GM18909 (cell line): Measurements from ENCODE around the gene GPATCH2.
"Not testable (repeated sequence)": the region's sequence is repeated elsewhere in the genome, so short reads cannot be mapped to it uniquely, and the experiment has no call there.

Source experiments
- ATAC-seq: cut with Tn5 transposase; IDR thresholded peaks from one replicate; pipeline ENCODE4 v1.9.1; 2021; ENCODE audit warnings: mild to moderate bottlenecking; ENCODE audit not compliant: unreplicated experiment, poor library complexity

Gene GPATCH2

GRCh38 chr1:217585577-217585976 is 45.3 kb downstream of the GPATCH2 start:
- ATAC-seq, result no peak

- ATAC-seq, result not testable (repeated sequence)
Observed at GRCh38 chr1:217584286-217584811, 46.5 kb downstream of the GPATCH2 start.

GRCh38 chr1:217577336-217577735 is 53.6 kb downstream of the GPATCH2 start:
- ATAC-seq, result no peak

- no peak for ATAC-seq
Observed at GRCh38 chr1:217574265-217574949, 56.5 kb downstream of the GPATCH2 start.

- no peak for ATAC-seq
Observed at GRCh38 chr1:217569021-217569420, 61.9 kb downstream of the GPATCH2 start.

GRCh38 chr1:217568200-217568599 is 62.7 kb downstream of the GPATCH2 start:
- ATAC-seq, result no peak

- ATAC-seq, result no peak
Observed at GRCh38 chr1:217564833-217565232, 66.1 kb downstream of the GPATCH2 start.

- ATAC-seq, result no peak
Observed at GRCh38 chr1:217564207-217564606, 66.7 kb downstream of the GPATCH2 start.

- no peak for ATAC-seq
Observed at GRCh38 chr1:217563179-217563578, 67.7 kb downstream of the GPATCH2 start.

- ATAC-seq, result no peak
Observed at GRCh38 chr1:217562229-217562878, 68.5 kb downstream of the GPATCH2 start.

- no peak for ATAC-seq
Observed at GRCh38 chr1:217561446-217561845, 69.4 kb downstream of the GPATCH2 start.

GRCh38 chr1:217554849-217555248 is 76.0 kb downstream of the GPATCH2 start:
- no peak for ATAC-seq

- no peak for ATAC-seq
Observed at GRCh38 chr1:217553949-217554509, 76.9 kb downstream of the GPATCH2 start.

GRCh38 chr1:217552339-217552951 is 78.4 kb downstream of the GPATCH2 start:
- ATAC-seq, result no peak

- peak; percentile 92 for ATAC-seq
Observed at GRCh38 chr1:217542837-217543236, 88.1 kb downstream of the GPATCH2 start.

GRCh38 chr1:217542136-217542777 is 88.6 kb downstream of the GPATCH2 start:
- peak; percentile 13 for ATAC-seq

GRCh38 chr1:217540321-217540720 is 90.6 kb downstream of the GPATCH2 start:
- ATAC-seq, result no peak

GRCh38 chr1:217539510-217539909 is 91.4 kb downstream of the GPATCH2 start:
- ATAC-seq, result no peak

GRCh38 chr1:217535601-217536377 is 95.1 kb downstream of the GPATCH2 start:
- ATAC-seq, result no peak

- no peak for ATAC-seq
Observed at GRCh38 chr1:217534566-217534965, 96.3 kb downstream of the GPATCH2 start.
